Measurements from ENCODE around the gene CDH11. TPM values are rescaled to one million over a fixed set of nuclear protein-coding genes. Genes with fewer than 3 reads are reported as not detected.

Gene CDH11
- polyA plus RNA-seq, 4 donors = 0.22 to 25.1 (median 1.6) TPM

DNA sequence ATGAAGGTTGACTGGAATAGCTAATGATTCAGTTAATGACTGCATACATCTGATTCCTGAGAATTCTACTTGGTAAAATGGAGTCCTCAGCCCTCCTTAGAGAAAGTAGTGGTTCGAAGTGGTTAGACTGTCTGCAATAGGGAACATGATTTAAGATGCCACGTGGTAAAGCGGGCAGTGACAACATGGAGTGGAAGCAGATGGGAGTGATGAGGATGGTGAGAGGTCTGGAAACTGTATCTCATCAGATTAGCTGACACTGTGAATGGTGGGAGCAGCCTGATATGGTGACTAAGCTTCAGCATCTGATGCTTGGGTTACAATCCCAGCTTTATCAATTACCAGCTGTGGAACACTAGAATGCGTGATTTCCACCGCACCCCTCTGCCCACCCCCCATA is 8.4 kb downstream of the CDH11 start:
- no peak overlapping the region for H3K4me3 ChIP-seq (ENCODE audit: low read depth in 1 of 3, low read length in 3 of 3)
- no peaks in the 10 kb centered on the region for H3K4me1 ChIP-seq (ENCODE audit: control insufficient read depth in 3 of 3, insufficient read depth in 2 of 3, low read depth in 1 of 3, low read length in 2 of 3)
- no peak for DNase-seq
- no peak for FAIRE-seq
- H3K36me3 ChIP-seq (ENCODE audit: control insufficient read depth in 3 of 3, insufficient read depth in 2 of 3, low read depth in 1 of 3, low read length in 3 of 3) = no peaks in the 10 kb centered on the region
- H3K27ac ChIP-seq (ENCODE audit: low read depth in 1 of 3, low read length in 2 of 3) = no peak overlapping the region
- no peaks in the 10 kb centered on the region for H3K27me3 ChIP-seq (ENCODE audit: control insufficient read depth in 3 of 3, insufficient read depth in 3 of 3, low read length in 3 of 3)
- WGBS, 3 donors = 87 to 90% (median 87%) methylated on average over 5 of the region's 5 CpGs
- no peaks in the 10 kb centered on the region for H3K9me3 ChIP-seq (ENCODE audit: control insufficient read depth in 2 of 2, insufficient read depth in 1 of 2, low read depth in 1 of 2, low read length in 1 of 2)

DNA sequence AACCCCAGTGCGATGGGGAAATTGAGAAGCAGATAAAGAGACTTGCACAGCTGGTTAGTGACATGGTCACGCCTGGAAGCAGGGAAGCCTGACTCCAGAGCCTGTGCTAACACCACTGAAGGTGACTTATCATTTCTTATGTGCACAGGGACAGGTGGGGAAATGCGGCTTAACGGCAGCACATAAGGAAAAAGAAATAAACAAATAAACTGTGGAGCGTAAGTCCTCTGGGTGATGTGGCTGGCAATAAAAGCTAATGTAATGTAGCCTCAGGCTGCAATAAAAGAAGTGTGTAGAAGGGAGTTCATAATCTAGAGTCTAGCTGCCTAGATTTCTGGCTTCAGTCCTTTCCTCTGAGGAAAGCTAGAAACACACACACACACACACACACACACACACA is 10.6 kb downstream of the CDH11 start:
- H3K9me3 ChIP-seq (ENCODE audit: control insufficient read depth in 2 of 2, insufficient read depth in 1 of 2, low read depth in 1 of 2, low read length in 1 of 2) = no peaks in the 10 kb centered on the region
- DNase-seq (peak; percentile 15 to 16), FAIRE-seq (no peak)
- no peak overlapping the region for H3K4me3 ChIP-seq (ENCODE audit: low read depth in 1 of 3, low read length in 3 of 3)
- no peak overlapping the region for H3K27ac ChIP-seq (ENCODE audit: low read depth in 1 of 3, low read length in 2 of 3)
- 17 to 57% (median 32%) methylated on average over 5 of the region's 5 CpGs for WGBS, 3 donors
- H3K36me3 ChIP-seq (ENCODE audit: control insufficient read depth in 3 of 3, insufficient read depth in 2 of 3, low read depth in 1 of 3, low read length in 3 of 3) = no peaks in the 10 kb centered on the region
- no peaks in the 10 kb centered on the region for H3K27me3 ChIP-seq (ENCODE audit: control insufficient read depth in 3 of 3, insufficient read depth in 3 of 3, low read length in 3 of 3)
- H3K4me1 ChIP-seq (ENCODE audit: control insufficient read depth in 3 of 3, insufficient read depth in 2 of 3, low read depth in 1 of 3, low read length in 2 of 3) = no peaks in the 10 kb centered on the region

- FAIRE-seq (no peak), DNase-seq (no peak)
- Histone ChIP-seq H3K36me3 (ENCODE audit: control insufficient read depth in 3 of 3, insufficient read depth in 2 of 3, low read depth in 1 of 3, low read length in 3 of 3) (no peaks in the 10 kb centered on the region), H3K27me3 (ENCODE audit: control insufficient read depth in 3 of 3, insufficient read depth in 3 of 3, low read length in 3 of 3) (no peaks in the 10 kb centered on the region), H3K9me3 (ENCODE audit: control insufficient read depth in 2 of 2, insufficient read depth in 1 of 2, low read depth in 1 of 2, low read length in 1 of 2) (no peaks in the 10 kb centered on the region), H3K4me1 (ENCODE audit: control insufficient read depth in 3 of 3, insufficient read depth in 2 of 3, low read depth in 1 of 3, low read length in 2 of 3) (no peaks in the 10 kb centered on the region), H3K27ac (ENCODE audit: low read depth in 1 of 3, low read length in 2 of 3) (no peak overlapping the region), H3K4me3 (ENCODE audit: low read depth in 1 of 3, low read length in 3 of 3) (no peak overlapping the region)
- 75 to 81% (median 77%) methylated on average over 3 of the region's 3 CpGs for WGBS, 3 donors
Observed at GRCh38 chr16:65106757-65107156, 15.1 kb downstream of the CDH11 start.

- no peak overlapping the region for H3K4me3 ChIP-seq (ENCODE audit: low read depth in 1 of 3, low read length in 3 of 3)
- FAIRE-seq = no peak
- H3K9me3 ChIP-seq (ENCODE audit: control insufficient read depth in 2 of 2, insufficient read depth in 1 of 2, low read depth in 1 of 2, low read length in 1 of 2) = no peaks in the 10 kb centered on the region
- no peaks in the 10 kb centered on the region for H3K4me1 ChIP-seq (ENCODE audit: control insufficient read depth in 3 of 3, insufficient read depth in 2 of 3, low read depth in 1 of 3, low read length in 2 of 3)
- 50 to 95% (median 63%) methylated on average over 1 of the region's 1 CpG for WGBS, 3 donors
- DNase-seq = no peak
- no peaks in the 10 kb centered on the region for H3K36me3 ChIP-seq (ENCODE audit: control insufficient read depth in 3 of 3, insufficient read depth in 2 of 3, low read depth in 1 of 3, low read length in 3 of 3)
- H3K27me3 ChIP-seq (ENCODE audit: control insufficient read depth in 3 of 3, insufficient read depth in 3 of 3, low read length in 3 of 3) = no peaks in the 10 kb centered on the region
- H3K27ac ChIP-seq (ENCODE audit: low read depth in 1 of 3, low read length in 2 of 3) = no peak overlapping the region
Observed at GRCh38 chr16:65105171-65105570, 16.7 kb downstream of the CDH11 start.

DNA sequence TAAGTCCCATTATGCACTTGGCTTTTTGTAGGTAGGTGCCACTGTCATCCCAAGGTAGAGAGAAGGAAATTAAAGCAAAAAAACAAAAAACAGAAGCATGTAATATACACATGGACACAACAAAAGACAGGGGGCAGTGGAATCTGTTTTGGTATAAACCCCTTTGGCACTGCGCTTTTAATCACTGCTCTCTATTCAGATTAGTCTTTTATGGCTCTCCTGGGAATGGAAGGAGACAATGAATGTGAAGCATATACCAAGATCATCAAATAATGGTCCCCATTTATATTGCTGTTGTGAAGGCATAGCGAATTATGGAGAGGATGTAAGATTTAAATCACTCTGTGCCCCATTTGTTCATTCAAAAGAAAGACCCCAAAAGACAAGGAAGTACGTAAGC is 17.4 kb downstream of the CDH11 start:
- no peaks in the 10 kb centered on the region for H3K36me3 ChIP-seq (ENCODE audit: control insufficient read depth in 3 of 3, insufficient read depth in 2 of 3, low read depth in 1 of 3, low read length in 3 of 3)
- H3K4me1 ChIP-seq (ENCODE audit: control insufficient read depth in 3 of 3, insufficient read depth in 2 of 3, low read depth in 1 of 3, low read length in 2 of 3) = no peaks in the 10 kb centered on the region
- no peak overlapping the region for H3K4me3 ChIP-seq (ENCODE audit: low read depth in 1 of 3, low read length in 3 of 3)
- H3K27ac ChIP-seq (ENCODE audit: low read depth in 1 of 3, low read length in 2 of 3) = no peak overlapping the region
- DNase-seq (no peak), FAIRE-seq (no peak)
- no peaks in the 10 kb centered on the region for H3K9me3 ChIP-seq (ENCODE audit: control insufficient read depth in 2 of 2, insufficient read depth in 1 of 2, low read depth in 1 of 2, low read length in 1 of 2)
- H3K27me3 ChIP-seq (ENCODE audit: control insufficient read depth in 3 of 3, insufficient read depth in 3 of 3, low read length in 3 of 3) = no peaks in the 10 kb centered on the region
- WGBS, 3 donors = 73 to 85% (median 74%) methylated on average over 3 of the region's 3 CpGs

GRCh38 chr16:65102326-65102725 is 19.5 kb downstream of the CDH11 start:
- Histone ChIP-seq H3K4me1 (ENCODE audit: control insufficient read depth in 3 of 3, insufficient read depth in 2 of 3, low read depth in 1 of 3, low read length in 2 of 3) (no peaks in the 10 kb centered on the region), H3K27ac (ENCODE audit: low read depth in 1 of 3, low read length in 2 of 3) (no peak overlapping the region), H3K9me3 (ENCODE audit: control insufficient read depth in 2 of 2, insufficient read depth in 1 of 2, low read depth in 1 of 2, low read length in 1 of 2) (no peaks in the 10 kb centered on the region), H3K27me3 (ENCODE audit: control insufficient read depth in 3 of 3, insufficient read depth in 3 of 3, low read length in 3 of 3) (no peaks in the 10 kb centered on the region), H3K36me3 (ENCODE audit: control insufficient read depth in 3 of 3, insufficient read depth in 2 of 3, low read depth in 1 of 3, low read length in 3 of 3) (no peaks in the 10 kb centered on the region), H3K4me3 (ENCODE audit: low read depth in 1 of 3, low read length in 3 of 3) (no peak overlapping the region)
- 41 to 68% (median 53%) methylated on average over 1 of the region's 1 CpG for WGBS, 3 donors
- DNase-seq (no peak), FAIRE-seq (no peak)

DNA sequence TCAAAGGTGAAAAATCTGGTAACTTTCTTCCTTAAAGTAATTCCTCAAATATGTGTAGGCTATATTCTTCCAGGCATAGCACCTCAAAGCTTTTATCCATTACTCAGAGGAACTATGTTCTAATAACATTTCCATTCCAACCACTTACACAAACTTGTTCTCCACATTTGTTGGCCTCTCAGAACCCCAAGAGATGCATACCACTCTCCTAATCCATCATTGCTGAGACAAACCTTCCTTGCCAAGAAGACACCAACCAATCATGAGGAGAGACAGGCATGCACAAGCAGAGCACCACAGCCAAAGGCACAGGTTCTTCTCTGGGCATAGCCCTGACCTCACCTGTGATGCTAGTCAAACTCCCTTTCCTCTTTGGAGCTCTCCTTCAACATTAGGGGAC is 20.9 kb downstream of the CDH11 start:
- DNase-seq (no peak), FAIRE-seq (no peak)

DNA sequence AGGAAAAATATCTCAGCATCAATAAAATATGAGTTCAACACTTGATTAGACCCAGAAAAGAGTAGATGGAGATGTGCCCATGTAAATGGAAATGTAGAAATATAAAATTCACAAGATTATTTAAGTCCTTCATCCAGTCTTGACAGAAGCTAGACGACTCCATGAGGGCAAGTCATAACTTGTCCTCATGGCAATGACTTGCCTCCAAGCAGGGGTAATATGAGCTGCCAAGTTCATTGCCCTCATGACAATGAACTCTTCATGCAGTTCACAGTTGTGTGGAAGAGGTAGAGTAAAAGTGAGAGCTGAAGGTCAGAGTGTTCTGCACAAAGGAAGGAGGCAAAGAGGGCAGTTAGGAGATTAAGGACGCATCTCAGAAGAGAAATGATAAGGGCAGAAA is 22.3 kb downstream of the CDH11 start:
- DNase-seq (no peak), FAIRE-seq (no peak)
- Histone ChIP-seq H3K36me3 (ENCODE audit: control insufficient read depth in 3 of 3, insufficient read depth in 2 of 3, low read depth in 1 of 3, low read length in 3 of 3) (no peaks in the 10 kb centered on the region), H3K9me3 (ENCODE audit: control insufficient read depth in 2 of 2, insufficient read depth in 1 of 2, low read depth in 1 of 2, low read length in 1 of 2) (no peaks in the 10 kb centered on the region), H3K4me3 (ENCODE audit: low read depth in 1 of 3, low read length in 3 of 3) (no peak overlapping the region), H3K27me3 (ENCODE audit: control insufficient read depth in 3 of 3, insufficient read depth in 3 of 3, low read length in 3 of 3) (no peaks in the 10 kb centered on the region), H3K4me1 (ENCODE audit: control insufficient read depth in 3 of 3, insufficient read depth in 2 of 3, low read depth in 1 of 3, low read length in 2 of 3) (no peaks in the 10 kb centered on the region), H3K27ac (ENCODE audit: low read depth in 1 of 3, low read length in 2 of 3) (no peak overlapping the region)
- 66 to 88% (median 83%) methylated on average over 2 of the region's 2 CpGs for WGBS, 3 donors

More for the DNA sequence above, 20.9 kb downstream of the CDH11 start:
- Histone ChIP-seq H3K36me3 (ENCODE audit: control insufficient read depth in 3 of 3, insufficient read depth in 2 of 3, low read depth in 1 of 3, low read length in 3 of 3) (no peaks in the 10 kb centered on the region), H3K27ac (ENCODE audit: low read depth in 1 of 3, low read length in 2 of 3) (no peak overlapping the region), H3K9me3 (ENCODE audit: control insufficient read depth in 2 of 2, insufficient read depth in 1 of 2, low read depth in 1 of 2, low read length in 1 of 2) (no peaks in the 10 kb centered on the region), H3K4me3 (ENCODE audit: low read depth in 1 of 3, low read length in 3 of 3) (no peak overlapping the region), H3K27me3 (ENCODE audit: control insufficient read depth in 3 of 3, insufficient read depth in 3 of 3, low read length in 3 of 3) (no peaks in the 10 kb centered on the region), H3K4me1 (ENCODE audit: control insufficient read depth in 3 of 3, insufficient read depth in 2 of 3, low read depth in 1 of 3, low read length in 2 of 3) (no peaks in the 10 kb centered on the region)

DNA sequence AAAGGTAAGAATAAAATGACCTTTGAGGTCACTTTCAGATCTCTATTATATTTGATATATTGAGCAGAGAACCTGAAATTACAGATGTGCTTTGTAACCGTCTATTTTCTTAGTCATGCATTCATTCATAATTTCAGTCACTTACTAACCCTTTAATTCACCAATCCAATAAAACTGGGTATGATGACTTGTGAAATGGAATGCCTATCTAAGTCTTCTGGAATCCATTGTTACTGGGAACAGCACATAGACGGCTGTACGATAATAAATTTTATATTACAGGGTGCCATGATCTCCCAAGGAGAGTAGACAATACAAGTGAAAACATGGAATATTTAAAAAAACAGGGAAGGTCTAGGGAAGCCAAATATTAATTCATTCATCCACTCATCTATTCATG is 22.9 kb downstream of the CDH11 start:
- Histone ChIP-seq H3K27ac (ENCODE audit: low read depth in 1 of 3, low read length in 2 of 3) (no peak overlapping the region), H3K36me3 (ENCODE audit: control insufficient read depth in 3 of 3, insufficient read depth in 2 of 3, low read depth in 1 of 3, low read length in 3 of 3) (no peaks in the 10 kb centered on the region), H3K27me3 (ENCODE audit: control insufficient read depth in 3 of 3, insufficient read depth in 3 of 3, low read length in 3 of 3) (no peaks in the 10 kb centered on the region), H3K9me3 (ENCODE audit: control insufficient read depth in 2 of 2, insufficient read depth in 1 of 2, low read depth in 1 of 2, low read length in 1 of 2) (no peaks in the 10 kb centered on the region), H3K4me1 (ENCODE audit: control insufficient read depth in 3 of 3, insufficient read depth in 2 of 3, low read depth in 1 of 3, low read length in 2 of 3) (no peaks in the 10 kb centered on the region), H3K4me3 (ENCODE audit: low read depth in 1 of 3, low read length in 3 of 3) (no peak overlapping the region)
- 83 to 98% (median 89%) methylated on average over 3 of the region's 3 CpGs for WGBS, 3 donors
- no peak for FAIRE-seq
- no peak for DNase-seq

All from small intestine (tissue), 7 donors.